Lower leg skin (tissue), 4 donors: ENCODE data around the gene TMEM128. TPM values are rescaled to one million over a fixed set of nuclear protein-coding genes. Genes with fewer than 3 reads are reported as not detected.
"Not testable (repeated sequence)": the region's sequence is repeated elsewhere in the genome, so short reads cannot be mapped to it uniquely, and the experiment has no call there.

Experiments
- DNase-seq, 2 donors: peaks; one replicate each; pipeline ENCODE4 v3.0.0-alpha.2; 2019; ENCODE audit warnings: low spot score in 2 of 2
- H3K4me3 ChIP-seq: fragments of 200-600 bp; sonication (generic); 2 replicates; pipeline ENCODE4 v1.5.1; 2017; ENCODE audit warnings: mild to moderate bottlenecking, low read depth; ENCODE audit not compliant: poor library complexity, severe bottlenecking
- POLR2A ChIP-seq, 2 donors: fragments of 450-650 bp; IDR thresholded peaks; one replicate each; pipeline ENCODE4 v1.6.1; 2016 to 2017; ENCODE audit warnings: antibody characterized with exemption in 2 of 2, mild to moderate bottlenecking in 1 of 2, moderate library complexity in 1 of 2
- WGBS, 2 donors: methylation state at CpG; one replicate each; pipeline ENCODE4 v1.1.5; 2018; 5-methylcytosine and 5-hydroxymethylcytosine counted together
- intact Hi-C: fragments of 100-400 bp; cut with DNase I; formaldehyde crosslinking; loops from one replicate; pipeline ENCODE4 v1.15.0; 2023; ENCODE audit warnings: low total_unique reads
- total RNA-seq, 4 donors: library from RNA; depleted of rRNA; stranded (reverse); fragments of >200 nt; gene quantifications; one replicate each; pipeline ENCODE4 v1.1.0, GENCODE V29; 2016
- TF ChIP-seq, protein P1 (sequence below), 3 donors: fragments of 450-650 bp; IDR thresholded peaks; one replicate each; pipeline ENCODE4 v1.5.1; 2016; ENCODE audit warnings: antibody characterized with exemption in 3 of 3, mild to moderate bottlenecking in 3 of 3, moderate library complexity in 2 of 3

Gene TMEM128
- total RNA-seq, 4 donors from 2014 or later = 19.5 to 24.5 (median 20.6) TPM

DNA sequence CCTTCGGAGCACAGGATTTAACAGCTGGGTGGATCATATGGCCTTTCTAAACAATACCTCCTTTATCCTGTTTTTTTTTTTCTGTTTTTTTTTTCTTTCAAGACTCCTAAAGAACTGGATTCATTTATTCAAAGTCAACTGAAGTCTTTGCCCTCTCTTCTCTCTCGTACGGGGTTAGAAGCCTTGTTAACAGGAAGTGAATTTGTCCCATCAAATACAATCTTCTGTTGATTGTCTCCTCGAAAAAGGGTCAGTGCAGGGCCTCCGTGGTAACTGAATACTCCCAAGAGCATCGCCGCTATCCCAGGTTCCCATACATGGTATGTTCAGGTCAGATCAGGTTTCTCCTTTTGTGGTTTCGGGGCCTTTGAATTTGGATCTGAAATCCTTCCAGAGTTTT, 1.8 kb upstream of the TMEM128 start:
- TF ChIP-seq, protein P1, sequence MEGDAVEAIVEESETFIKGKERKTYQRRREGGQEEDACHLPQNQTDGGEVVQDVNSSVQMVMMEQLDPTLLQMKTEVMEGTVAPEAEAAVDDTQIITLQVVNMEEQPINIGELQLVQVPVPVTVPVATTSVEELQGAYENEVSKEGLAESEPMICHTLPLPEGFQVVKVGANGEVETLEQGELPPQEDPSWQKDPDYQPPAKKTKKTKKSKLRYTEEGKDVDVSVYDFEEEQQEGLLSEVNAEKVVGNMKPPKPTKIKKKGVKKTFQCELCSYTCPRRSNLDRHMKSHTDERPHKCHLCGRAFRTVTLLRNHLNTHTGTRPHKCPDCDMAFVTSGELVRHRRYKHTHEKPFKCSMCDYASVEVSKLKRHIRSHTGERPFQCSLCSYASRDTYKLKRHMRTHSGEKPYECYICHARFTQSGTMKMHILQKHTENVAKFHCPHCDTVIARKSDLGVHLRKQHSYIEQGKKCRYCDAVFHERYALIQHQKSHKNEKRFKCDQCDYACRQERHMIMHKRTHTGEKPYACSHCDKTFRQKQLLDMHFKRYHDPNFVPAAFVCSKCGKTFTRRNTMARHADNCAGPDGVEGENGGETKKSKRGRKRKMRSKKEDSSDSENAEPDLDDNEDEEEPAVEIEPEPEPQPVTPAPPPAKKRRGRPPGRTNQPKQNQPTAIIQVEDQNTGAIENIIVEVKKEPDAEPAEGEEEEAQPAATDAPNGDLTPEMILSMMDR (IDR thresholded peaks at IDR 0.05) = no peak
- TF ChIP-seq POLR2A (IDR thresholded peaks at IDR 0.05) = no peak
- H3K4me3 ChIP-seq = no peak overlapping the region
- 82 to 83% methylated on average over 8 of the region's 8 CpGs for WGBS, 2 donors
- DNase-seq = no peak
- intact Hi-C loops = no loop called here

DNA sequence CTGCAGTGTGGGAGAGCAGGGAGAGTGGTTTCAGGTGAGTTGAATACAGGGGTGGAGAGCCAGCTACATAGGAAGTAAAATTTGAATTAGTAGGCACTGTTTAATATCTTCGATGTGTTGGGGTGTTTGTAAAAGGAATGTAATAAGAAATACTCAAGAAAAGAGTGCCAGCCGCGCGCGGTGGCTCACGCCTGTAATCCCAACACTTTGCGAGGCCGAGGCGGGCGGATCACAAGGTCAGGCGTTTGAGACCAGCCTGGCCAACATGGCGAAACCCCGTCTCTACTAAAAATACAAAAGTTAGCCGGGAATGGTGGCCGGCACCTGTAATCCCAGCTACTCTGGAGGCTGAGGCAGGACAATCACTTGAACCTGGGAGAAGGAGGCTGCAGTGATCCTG, 1.3 kb upstream of the TMEM128 start:
- WGBS, 2 donors = 87 to 92% methylated on average over 15 of the region's 15 CpGs
- H3K4me3 ChIP-seq, intact Hi-C loops, DNase-seq: not testable (repeated sequence)

DNA sequence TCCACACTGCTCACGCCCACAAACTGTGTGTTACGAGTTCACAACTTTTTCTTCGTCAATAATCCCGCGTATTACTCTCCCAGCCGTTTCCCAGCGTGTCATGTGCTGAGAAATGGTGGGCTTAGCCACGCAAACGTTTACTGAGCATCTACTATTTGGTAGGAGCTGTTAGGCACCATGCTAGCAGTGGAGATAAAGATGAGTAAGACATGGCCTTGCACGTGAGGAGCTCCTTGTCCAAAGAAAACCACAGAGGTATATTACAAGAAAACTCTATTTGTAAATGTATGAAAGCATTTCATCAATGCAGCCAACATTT, 821 bp upstream of the TMEM128 start:
- TF ChIP-seq POLR2A (IDR thresholded peaks at IDR 0.05) = no peak
- TF ChIP-seq, protein P1 (IDR thresholded peaks at IDR 0.05) = no peak
- WGBS, 2 donors = 14 to 19% methylated on average over 10 of the region's 10 CpGs
- H3K4me3 ChIP-seq = peak overlapping the region; percentile 79
- no peak for DNase-seq
- intact Hi-C loops = no loop called here

DNA sequence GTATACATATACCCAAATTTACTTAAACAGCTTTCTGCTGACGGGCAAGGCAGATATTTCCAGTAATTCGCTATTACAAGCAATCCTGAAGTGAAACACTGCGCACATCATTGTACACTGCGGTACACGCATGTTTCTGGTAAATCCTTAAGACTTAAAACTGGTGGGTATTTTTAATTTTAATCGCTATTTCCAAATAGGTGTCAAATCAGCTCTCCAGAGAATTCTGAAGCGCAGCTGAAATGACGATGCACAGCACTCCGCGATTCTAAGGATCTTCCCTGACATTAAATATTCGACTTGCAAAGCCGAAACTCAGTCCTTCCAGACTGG, 361 bp downstream of the TMEM128 start:
- TF ChIP-seq, protein P1 (IDR thresholded peaks at IDR 0.05) = no peak
- TF ChIP-seq POLR2A (IDR thresholded peaks at IDR 0.05) = no peak
- DNase-seq = no peak
- H3K4me3 ChIP-seq = peak overlapping the region; percentile 79
- intact Hi-C loops = no loop called here
- WGBS, 2 donors = 0 to 1% methylated on average over 12 of the region's 12 CpGs

DNA sequence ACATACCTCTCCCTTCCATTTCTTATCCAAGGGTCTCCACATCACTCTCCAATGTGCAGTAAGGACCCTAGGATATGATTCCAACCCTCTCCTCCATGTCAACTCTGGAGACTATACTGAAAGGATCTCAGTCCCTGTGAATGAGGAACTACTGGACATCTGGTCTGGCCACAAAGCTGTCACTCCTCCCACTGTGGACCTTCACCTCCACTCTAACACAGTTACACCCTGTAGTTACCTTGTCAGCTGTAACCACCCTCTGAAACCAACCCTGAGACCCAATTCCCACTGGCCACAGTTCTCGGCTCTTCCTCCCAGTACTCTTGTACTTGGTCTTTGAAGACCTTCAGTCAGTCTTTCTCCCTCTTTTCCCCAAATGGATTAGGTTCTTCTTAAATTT, 2.9 kb downstream of the TMEM128 start:
- WGBS, 2 donors = 97 to 100% methylated on average over 1 of the region's 1 CpG
- no peak for DNase-seq
- intact Hi-C loops = no loop called here
- TF ChIP-seq, protein P1 (IDR thresholded peaks at IDR 0.05) = no peak
- no peak for TF ChIP-seq POLR2A (IDR thresholded peaks at IDR 0.05)
- no peak overlapping the region for H3K4me3 ChIP-seq

DNA sequence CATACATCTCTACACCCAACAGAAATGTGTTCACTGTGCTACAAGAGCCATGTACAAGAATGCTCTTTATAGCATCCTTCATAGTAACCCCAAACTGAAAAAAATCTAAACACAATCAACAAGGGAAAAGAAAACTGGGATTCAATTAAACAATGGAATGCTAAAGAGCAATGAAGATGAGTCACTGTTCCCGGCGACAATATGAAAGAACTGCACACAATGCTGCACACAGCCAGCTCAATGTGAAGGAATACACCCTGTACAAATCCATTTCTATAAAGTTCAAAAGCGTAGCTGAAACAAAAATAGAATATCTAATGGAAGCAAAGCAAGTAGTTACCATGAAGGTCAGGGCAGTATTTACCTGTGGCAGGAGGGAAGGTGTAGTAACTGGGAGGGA, 8.5 kb downstream of the TMEM128 start:
- not testable (repeated sequence) for DNase-seq, H3K4me3 ChIP-seq
- intact Hi-C loops = loop anchor here (10.0 kb wide), 1 partner anchor 1015 kb away; no protein-coding TSS in a partner anchor
- WGBS, 2 donors = 84 to 93% methylated on average over 3 of the region's 3 CpGs

DNA sequence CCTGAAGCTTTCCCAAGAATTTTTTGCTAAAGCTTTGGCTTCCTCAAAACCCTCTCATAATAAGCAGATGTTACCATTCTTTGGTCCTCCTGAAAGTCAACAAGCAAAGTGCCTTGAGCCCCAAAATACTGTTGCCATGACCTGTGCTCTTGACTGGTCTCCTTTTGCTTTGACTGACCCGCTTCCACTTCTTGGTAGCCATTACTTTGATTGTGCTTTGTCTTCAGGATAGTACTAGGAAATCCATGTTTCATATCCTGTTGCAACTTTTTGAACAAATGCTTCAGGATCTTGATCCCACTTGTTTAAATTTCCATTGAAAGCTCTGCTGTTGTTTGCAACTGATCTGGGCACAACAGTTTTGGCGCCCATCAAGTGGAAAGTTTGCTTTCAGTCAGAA, 14.4 kb downstream of the TMEM128 start:
- 97 to 100% methylated on average over 2 of the region's 2 CpGs for WGBS, 2 donors
- no peak for TF ChIP-seq POLR2A (IDR thresholded peaks at IDR 0.05)
- TF ChIP-seq, protein P1 (IDR thresholded peaks at IDR 0.05) = no peak

More for the DNA sequence above, 14.4 kb downstream of the TMEM128 start:
- no peak for DNase-seq
- no peak overlapping the region for H3K4me3 ChIP-seq
- intact Hi-C loops = loop anchor here (10.0 kb wide), 1 partner anchor 1021 kb away; no protein-coding TSS in a partner anchor
